Muscle of leg (tissue), 11 donors: Measurements from ENCODE around the gene RGP1. TPM values are rescaled to one million over a fixed set of nuclear protein-coding genes. Genes with fewer than 3 reads are reported as not detected.

Experiments
- DNase-seq: peaks from one replicate; pipeline ENCODE4 v3.0.0; 2013
- H3K27ac ChIP-seq: one replicate; pipeline ENCODE4 v1.5.1; 2013; ENCODE audit warnings: mild to moderate bottlenecking, low read length, control low read depth
- H3K27me3 ChIP-seq: one replicate; pipeline ENCODE4 v1.6.1; 2013; ENCODE audit warnings: low read length; ENCODE audit not compliant: control insufficient read depth, insufficient read depth
- H3K36me3 ChIP-seq: one replicate; pipeline ENCODE4 v1.6.1; 2013; ENCODE audit warnings: low read length; ENCODE audit not compliant: control insufficient read depth, insufficient read depth
- H3K4me1 ChIP-seq: one replicate; pipeline ENCODE4 v1.6.1; 2013; ENCODE audit warnings: low read length; ENCODE audit not compliant: control insufficient read depth, insufficient read depth
- H3K4me3 ChIP-seq: one replicate; pipeline ENCODE4 v1.5.1; 2013; ENCODE audit warnings: low read length, control low read depth
- H3K9me3 ChIP-seq: replicated peaks from 2 replicates; pipeline ENCODE4 v1.6.1; 2013; ENCODE audit warnings: low read depth, low read length; ENCODE audit not compliant: control insufficient read depth
- WGBS: methylation state at CpG from one replicate; pipeline ENCODE4 v1.1.5; 2013; ENCODE audit warnings: missing lambda C conversion rate; ENCODE audit not compliant: insufficient coverage; 5-methylcytosine and 5-hydroxymethylcytosine counted together
- polyA plus RNA-seq, 8 donors: library from polyadenylated mRNA; unstranded; fragments of 120-200 nt; gene quantifications; one replicate each; pipeline versions ENCODE4 v1.2.1 to v1.2.3, GENCODE V29; 2013; ENCODE audit warnings: inconsistent platforms in 1 of 8, low replicate concordance in 1 of 8; ENCODE audit not compliant: insufficient read length in 8 of 8, insufficient read depth in 1 of 8
- total RNA-seq: library from RNA; stranded (reverse); fragments of 120-200 nt; gene quantifications from one replicate; pipeline ENCODE4 v1.2.4, GENCODE V29; 2013

The RGP1 gene
- total and polyA plus RNA-seq, 9 donors: 11.4 to 23.6 (median 19.6) TPM

GRCh38 chr9:35719546-35719945, 29.5 kb upstream of the RGP1 start:
- H3K36me3 ChIP-seq: peaks cover 92% of the 10 kb centered on the region
- no peak overlapping the region for H3K4me3 ChIP-seq
- 92% methylated on average over 2 of the region's 4 CpGs for WGBS
- no peaks in the 10 kb centered on the region for H3K9me3 ChIP-seq
- H3K27ac ChIP-seq: no peak overlapping the region
- H3K4me1 ChIP-seq: no peaks in the 10 kb centered on the region
- no peak for DNase-seq
- H3K27me3 ChIP-seq: no peaks in the 10 kb centered on the region

GRCh38 chr9:35723426-35723825, 25.7 kb upstream of the RGP1 start:
- no peaks in the 10 kb centered on the region for H3K27me3 ChIP-seq

GRCh38 chr9:35723908-35724307, 25.2 kb upstream of the RGP1 start:
- H3K27me3 ChIP-seq: no peaks in the 10 kb centered on the region
- peaks cover 81% of the 10 kb centered on the region for H3K36me3 ChIP-seq
- no peak overlapping the region for H3K27ac ChIP-seq
- WGBS: 91% methylated on average over 4 of the region's 8 CpGs
- no peaks in the 10 kb centered on the region for H3K9me3 ChIP-seq
- peaks cover 25% of the 10 kb centered on the region for H3K4me1 ChIP-seq
- H3K4me3 ChIP-seq: no peak overlapping the region
- no peak for DNase-seq

More at GRCh38 chr9:35723426-35723825, 25.7 kb upstream of the RGP1 start:
- Histone ChIP-seq H3K4me3 (no peak overlapping the region), H3K9me3 (no peaks in the 10 kb centered on the region), H3K4me1 (peaks cover 21% of the 10 kb centered on the region), H3K36me3 (peaks cover 86% of the 10 kb centered on the region), H3K27ac (no peak overlapping the region)
- DNase-seq: no peak
- no CpG with 5 or more reads among the region's 2 CpGs for WGBS

- peaks cover 38% of the 10 kb centered on the region for H3K4me1 ChIP-seq
- DNase-seq: no peak
- no peak overlapping the region for H3K4me3 ChIP-seq
- 93% methylated on average over 6 of the region's 11 CpGs for WGBS
- no peaks in the 10 kb centered on the region for H3K27me3 ChIP-seq
- H3K36me3 ChIP-seq: peaks cover 71% of the 10 kb centered on the region
- no peaks in the 10 kb centered on the region for H3K9me3 ChIP-seq
- no peak overlapping the region for H3K27ac ChIP-seq
These were observed 23.7 kb upstream of the RGP1 start for GRCh38 chr9:35725362-35725761.

- Histone ChIP-seq H3K4me1 (peaks cover 49% of the 10 kb centered on the region), H3K9me3 (no peaks in the 10 kb centered on the region), H3K4me3 (no peak overlapping the region), H3K27me3 (no peaks in the 10 kb centered on the region), H3K36me3 (peaks cover 60% of the 10 kb centered on the region), H3K27ac (peak overlapping the region; percentile 86)
- 36% methylated on average over 1 of the region's 3 CpGs for WGBS
- DNase-seq: peak; percentile 23
These were observed 22.2 kb upstream of the RGP1 start for GRCh38 chr9:35726931-35727330.

GRCh38 chr9:35727676-35728040, 21.4 kb upstream of the RGP1 start:
- no peak for DNase-seq
- H3K27me3 ChIP-seq: no peaks in the 10 kb centered on the region
- H3K4me1 ChIP-seq: peaks cover 49% of the 10 kb centered on the region
- H3K27ac ChIP-seq: peak overlapping the region; percentile 86
- H3K4me3 ChIP-seq: peak overlapping the region; percentile 1
- no CpG with 5 or more reads among the region's 5 CpGs for WGBS
- H3K9me3 ChIP-seq: no peaks in the 10 kb centered on the region
- H3K36me3 ChIP-seq: peaks cover 53% of the 10 kb centered on the region

GRCh38 chr9:35728041-35728971, 20.8 kb upstream of the RGP1 start:
- no peaks in the 10 kb centered on the region for H3K9me3 ChIP-seq
- peak; percentile 68 for DNase-seq
- peaks cover 47% of the 10 kb centered on the region for H3K36me3 ChIP-seq
- no peaks in the 10 kb centered on the region for H3K27me3 ChIP-seq
- H3K27ac ChIP-seq: peak overlapping the region; percentile 86
- H3K4me1 ChIP-seq: peaks cover 55% of the 10 kb centered on the region
- H3K4me3 ChIP-seq: peak overlapping the region; percentile 14
- 7% methylated on average over 6 of the region's 10 CpGs for WGBS

- peaks cover 55% of the 10 kb centered on the region for H3K4me1 ChIP-seq
- H3K4me3 ChIP-seq: peak overlapping the region; percentile 2
These were observed 20.0 kb upstream of the RGP1 start for GRCh38 chr9:35729101-35729500.

GRCh38 chr9:35729700-35730485, 19.2 kb upstream of the RGP1 start:
- peaks cover 37% of the 10 kb centered on the region for H3K36me3 ChIP-seq
- peaks cover 55% of the 10 kb centered on the region for H3K4me1 ChIP-seq
- no peaks in the 10 kb centered on the region for H3K9me3 ChIP-seq
- peak; percentile 49 for DNase-seq
- peak overlapping the region; percentile 2 for H3K4me3 ChIP-seq
- no peaks in the 10 kb centered on the region for H3K27me3 ChIP-seq
- peak overlapping the region; percentile 96 for H3K27ac ChIP-seq
- WGBS: 38% methylated on average over 6 of the region's 6 CpGs

More at GRCh38 chr9:35729101-35729500, 20.0 kb upstream of the RGP1 start:
- DNase-seq: no peak
- Histone ChIP-seq H3K36me3 (peaks cover 39% of the 10 kb centered on the region), H3K9me3 (no peaks in the 10 kb centered on the region), H3K27ac (peak overlapping the region; percentile 96), H3K27me3 (no peaks in the 10 kb centered on the region)
- 67% methylated on average over 2 of the region's 3 CpGs for WGBS

GRCh38 chr9:35730486-35730854, 18.6 kb upstream of the RGP1 start:
- 88% methylated on average over 2 of the region's 2 CpGs for WGBS
- Histone ChIP-seq H3K4me3 (peak overlapping the region; percentile 84), H3K4me1 (peaks cover 55% of the 10 kb centered on the region), H3K9me3 (no peaks in the 10 kb centered on the region), H3K27ac (peak overlapping the region; percentile 96), H3K36me3 (peaks cover 37% of the 10 kb centered on the region), H3K27me3 (no peaks in the 10 kb centered on the region)
- DNase-seq: no peak
